Adrenal gland (tissue), 12 donors: ENCODE measurements around the gene DCLK3. TPM values are rescaled to one million over a fixed set of nuclear protein-coding genes. Genes with fewer than 3 reads are reported as not detected.

Experiments used
- DNase-seq, 7 donors: peaks; one replicate each; pipeline ENCODE4 v3.0.0-alpha.2; 2019 to 2020
- H3K27ac ChIP-seq, 5 donors: fragments of 200-600 bp; sonication (generic) in 4 of 5; 1 replicate in 3 of 5; 2 replicates in 2 of 5; pipeline versions ENCODE4 v1.5.1 to v1.8.0; 2016 to 2020; ENCODE audit warnings: mild to moderate bottlenecking in 1 of 5
- H3K27me3 ChIP-seq: fragments of 200-600 bp; 2 replicates; pipeline ENCODE4 v1.8.0; 2021
- H3K36me3 ChIP-seq, 2 donors: fragments of 200-600 bp; replicated peaks in 1 of 2; 1 replicate in 1 of 2; 2 replicates in 1 of 2; pipeline versions ENCODE4 v1.5.1 to v1.8.0; 2018 to 2022
- H3K4me1 ChIP-seq, 2 donors: fragments of 200-600 bp; replicated peaks in 1 of 2; 1 replicate in 1 of 2; 2 replicates in 1 of 2; pipeline versions ENCODE4 v1.5.1 to v1.8.0; 2018 to 2021
- H3K4me3 ChIP-seq, 4 donors: fragments of 200-600 bp; sonication (generic) in 3 of 4; one replicate each; pipeline ENCODE4 v1.5.1; 2016 to 2018
- H3K9me3 ChIP-seq, 3 donors: fragments of 200-600 bp; sonication (generic) in 1 of 3; replicated peaks in 1 of 3; 1 replicate in 2 of 3; 2 replicates in 1 of 3; pipeline versions ENCODE4 v1.5.1 to v1.8.0; 2016 to 2021
- CTCF ChIP-seq, 6 experiments: fragments of 450-650 bp in 4 of 6; fragments of 200-600 bp in 2 of 6; sonication (generic) in 1 of 6; IDR thresholded peaks; 1 replicate in 5 of 6; 2 replicates in 1 of 6; pipeline versions ENCODE4 v1.5.1 to v1.8.0; 2016 to 2021; ENCODE audit warnings: antibody characterized with exemption in 6 of 6, mild to moderate bottlenecking in 2 of 6, moderate library complexity in 1 of 6
- POLR2A ChIP-seq, 2 donors: fragments of 450-650 bp; IDR thresholded peaks; one replicate each; pipeline ENCODE4 v1.6.1; 2017; ENCODE audit warnings: antibody characterized with exemption in 2 of 2, mild to moderate bottlenecking in 2 of 2, moderate library complexity in 1 of 2
- WGBS, 4 donors: extraction: QIAGEN DNeasy Blood & Tissue Kit in 2 of 4; methylation state at CpG; one replicate each; pipeline versions ENCODE4 v1.1.5 to v1.1.7; 2013 to 2017; 5-methylcytosine and 5-hydroxymethylcytosine counted together
- intact Hi-C, 2 donors: fragments of 100-400 bp; cut with DNase I; formaldehyde crosslinking; loops; one replicate each; pipeline versions ENCODE4 v1.14.1 to v1.15.0; 2022 to 2023
- polyA plus RNA-seq, 3 donors: library from polyadenylated mRNA; stranded (reverse); fragments of 200-250 nt in 2 of 3; fragments of 350-450 nt in 1 of 3; fragmentation: Illumina TruSeq in 1 of 3; extraction: RNeasy Lipid Tissue Mini Kit (QIAGEN cat#74804) in 1 of 3; gene quantifications; one replicate each; pipeline ENCODE4 v1.2.3, GENCODE V29; 2013 to 2014
- total RNA-seq, 9 donors: library from RNA; depleted of rRNA in 4 of 9; stranded (reverse); fragments of >200 nt in 4 of 9; fragments of 120-200 nt in 1 of 9; fragmentation: NEBNext Ultra II Directional in 1 of 9; extraction: Animal tissue kit (Norgen Biotek cat#: 25700) in 1 of 9; gene quantifications; one replicate each; pipeline versions ENCODE4 v1.1.0 to v1.2.4, GENCODE V29; 2013 to 2023
- donor health status: healthy with polysubstance abuse.
- donor health status: Bipolar disorder and iron deficiency.
- donor health status: DM: yes; HTN: yes; CAD: no.
- donor health status: DM: no; HTN: no; CAD: no.
- donor health status: DM: no; HTN: no; CAD: no.
- donor health status: DM: yes; HTN: yes; CAD: no.

Gene DCLK3
- total and polyA plus RNA-seq, 12 donors: under 0.01 to 1.5 (median 0.15) TPM; not detected in 6

- no peaks in the 10 kb centered on the region for H3K9me3 ChIP-seq
- WGBS, 4 donors: 45 to 68% (median 57%) methylated on average over 5 to 6 of the region's 6 CpGs
Observed at GRCh38 chr3:36790765-36791164, 26.4 kb upstream of the DCLK3 start.

GRCh38 chr3:36786921-36787890 lies 22.9 kb upstream of the DCLK3 start:
- peak in 2 of 7 donors; percentile 15 to 33 for DNase-seq
- Histone ChIP-seq H3K4me1 (no peaks in the 10 kb centered on the region), H3K27ac (no peak overlapping the region), H3K9me3 (no peaks in the 10 kb centered on the region), H3K36me3 (no peaks in the 10 kb centered on the region), H3K4me3 (no peak overlapping the region), H3K27me3 (no peaks in the 10 kb centered on the region)
- TF ChIP-seq CTCF (IDR thresholded peaks at IDR 0.05): no peak
- no peak for TF ChIP-seq POLR2A (IDR thresholded peaks at IDR 0.05)
- WGBS, 4 donors: 60 to 88% (median 76%) methylated on average over 3 of the region's 3 CpGs
- intact Hi-C loops: no loop called here

More at GRCh38 chr3:36790765-36791164, 26.4 kb upstream of the DCLK3 start:
- Histone ChIP-seq H3K27ac (no peak overlapping the region), H3K4me3 (no peak overlapping the region), H3K27me3 (no peaks in the 10 kb centered on the region), H3K4me1 (no peaks in the 10 kb centered on the region), H3K36me3 (no peaks in the 10 kb centered on the region)
- no peak for TF ChIP-seq POLR2A (IDR thresholded peaks at IDR 0.05)
- no peak for TF ChIP-seq CTCF (IDR thresholded peaks at IDR 0.05)
- intact Hi-C loops: no loop called here
- DNase-seq: no peak

- H3K9me3 ChIP-seq: no peaks in the 10 kb centered on the region
- H3K27ac ChIP-seq: no peak overlapping the region
- H3K27me3 ChIP-seq: no peaks in the 10 kb centered on the region
- DNase-seq: no peak
- H3K36me3 ChIP-seq: no peaks in the 10 kb centered on the region
- H3K4me1 ChIP-seq: no peaks in the 10 kb centered on the region
- TF ChIP-seq POLR2A (IDR thresholded peaks at IDR 0.05) (no peak), CTCF (IDR thresholded peaks at IDR 0.05) (no peak)
- WGBS, 4 donors: 48 to 66% (median 56%) methylated on average over 3 of the region's 3 CpGs
- intact Hi-C loops: no loop called here
- H3K4me3 ChIP-seq: no peak overlapping the region
Observed at GRCh38 chr3:36784138-36784635, 19.8 kb upstream of the DCLK3 start.

GRCh38 chr3:36777424-36778218 lies 13.3 kb upstream of the DCLK3 start:
- Histone ChIP-seq H3K4me1 (no peaks in the 10 kb centered on the region), H3K9me3 (no peaks in the 10 kb centered on the region), H3K27ac (no peak overlapping the region), H3K4me3 (no peak overlapping the region), H3K36me3 (no peaks in the 10 kb centered on the region), H3K27me3 (no peaks in the 10 kb centered on the region)
- TF ChIP-seq CTCF (IDR thresholded peaks at IDR 0.05) (no peak), POLR2A (IDR thresholded peaks at IDR 0.05) (no peak)
- 70 to 80% (median 75%) methylated on average over 2 of the region's 2 CpGs for WGBS, 4 donors
- DNase-seq: no peak
- intact Hi-C loops: no loop called here
